Retinal pigment epithelial cell (primary cell): Measurements from ENCODE around the gene KLC4.
A peak's percentile ranks its signal among the peaks of the same experiment; 100 is the strongest.
"Not testable (repeated sequence)": the region's sequence is repeated elsewhere in the genome, so short reads cannot be mapped to it uniquely, and the experiment has no call there.

Experiments
- DNase-seq: peaks from one replicate; pipeline ENCODE4 v3.0.0-alpha.2; 2010; ENCODE audit warnings: low read depth
- H3K4me3 ChIP-seq: 2 replicates; pipeline ENCODE4 v1.5.1; 2011; ENCODE audit warnings: mild to moderate bottlenecking, low read length, control low read depth, moderate library complexity
- CTCF ChIP-seq: conservative IDR thresholded peaks from 2 replicates; pipeline ENCODE4 v1.5.1; 2011; ENCODE audit warnings: low read depth, low read length, control low read depth, inconsistent platforms

Gene KLC4

GRCh38 chr6:43107344-43108062 is 48.1 kb downstream of the KLC4 start:
- no peak for TF ChIP-seq CTCF
- no peak overlapping the region for H3K4me3 ChIP-seq
- no peak for DNase-seq

- H3K4me3 ChIP-seq: no peak overlapping the region
- TF ChIP-seq CTCF: no peak
- no peak for DNase-seq
Observed at GRCh38 chr6:43113431-43114260, 54.2 kb downstream of the KLC4 start.

- TF ChIP-seq CTCF: no peak
- no peak for DNase-seq
Observed at GRCh38 chr6:43115365-43115764, 55.9 kb downstream of the KLC4 start.

GRCh38 chr6:43117466-43117865 is 58.0 kb downstream of the KLC4 start:
- DNase-seq, H3K4me3 ChIP-seq: not testable (repeated sequence)

More at GRCh38 chr6:43115365-43115764, 55.9 kb downstream of the KLC4 start:
- H3K4me3 ChIP-seq: no peak overlapping the region

GRCh38 chr6:43119482-43119881 is 60.1 kb downstream of the KLC4 start:
- no peak overlapping the region for H3K4me3 ChIP-seq
- no peak for TF ChIP-seq CTCF
- DNase-seq: no peak

GRCh38 chr6:43120101-43120763 is 60.8 kb downstream of the KLC4 start:
- no peak overlapping the region for H3K4me3 ChIP-seq
- no peak for DNase-seq
- TF ChIP-seq CTCF: no peak

GRCh38 chr6:43120944-43121913 is 61.8 kb downstream of the KLC4 start:
- peak; percentile 24 for TF ChIP-seq CTCF
- peak overlapping the region; percentile 2 for H3K4me3 ChIP-seq
- DNase-seq: peak; percentile 98
